ENCODE measurements around the gene GNAQ. TPM values are rescaled to one million over a fixed set of nuclear protein-coding genes. Genes with fewer than 3 reads are reported as not detected.

The GNAQ gene
- total RNA-seq, 1 experiment from 2014 or later: 38.2 TPM

GRCh38 chr9:77975036-77975435 is 56.6 kb downstream of the GNAQ start:
- Mint-ChIP-seq H3K4me3 (ENCODE audit: unreplicated experiment) (no peak overlapping the region), H3K27me3 (ENCODE audit: insufficient read depth, unreplicated experiment) (no peaks in the 10 kb centered on the region), H3K9me3 (ENCODE audit: unreplicated experiment) (no peaks in the 10 kb centered on the region), H3K27ac (ENCODE audit: low read depth, unreplicated experiment) (no peak overlapping the region), H3K36me3 (ENCODE audit: insufficient read depth, unreplicated experiment) (peaks cover 6% of the 10 kb centered on the region), H3K4me1 (ENCODE audit: insufficient read depth, unreplicated experiment) (peaks cover 17% of the 10 kb centered on the region)
- BruUV-seq (replicated peaks): no TSS peak
- no peak for DNase-seq (ENCODE audit: unreplicated experiment)
- POLR2A ChIA-PET: interaction anchor here (3.9 kb wide), 1 partner anchor 57 kb away, joined by 19 read pairs; the partner anchor contains the start of gene GNAQ
- TF ChIP-seq, protein P1, sequence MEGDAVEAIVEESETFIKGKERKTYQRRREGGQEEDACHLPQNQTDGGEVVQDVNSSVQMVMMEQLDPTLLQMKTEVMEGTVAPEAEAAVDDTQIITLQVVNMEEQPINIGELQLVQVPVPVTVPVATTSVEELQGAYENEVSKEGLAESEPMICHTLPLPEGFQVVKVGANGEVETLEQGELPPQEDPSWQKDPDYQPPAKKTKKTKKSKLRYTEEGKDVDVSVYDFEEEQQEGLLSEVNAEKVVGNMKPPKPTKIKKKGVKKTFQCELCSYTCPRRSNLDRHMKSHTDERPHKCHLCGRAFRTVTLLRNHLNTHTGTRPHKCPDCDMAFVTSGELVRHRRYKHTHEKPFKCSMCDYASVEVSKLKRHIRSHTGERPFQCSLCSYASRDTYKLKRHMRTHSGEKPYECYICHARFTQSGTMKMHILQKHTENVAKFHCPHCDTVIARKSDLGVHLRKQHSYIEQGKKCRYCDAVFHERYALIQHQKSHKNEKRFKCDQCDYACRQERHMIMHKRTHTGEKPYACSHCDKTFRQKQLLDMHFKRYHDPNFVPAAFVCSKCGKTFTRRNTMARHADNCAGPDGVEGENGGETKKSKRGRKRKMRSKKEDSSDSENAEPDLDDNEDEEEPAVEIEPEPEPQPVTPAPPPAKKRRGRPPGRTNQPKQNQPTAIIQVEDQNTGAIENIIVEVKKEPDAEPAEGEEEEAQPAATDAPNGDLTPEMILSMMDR (IDR thresholded peaks at IDR 0.05; ENCODE audit: unreplicated experiment): no peak
- intact Hi-C loops (cut with micrococcal nuclease): loop anchor here (10.0 kb wide), 1 partner anchor 260 kb away; the partner anchor contains the start of gene CEP78
- CTCF ChIA-PET: interaction anchor here (0.6 to 6.6 kb wide), 7 partner anchors 15 to 395 kb away, joined by 3 to 64 read pairs (median 3); no protein-coding TSS in a partner anchor

DNA sequence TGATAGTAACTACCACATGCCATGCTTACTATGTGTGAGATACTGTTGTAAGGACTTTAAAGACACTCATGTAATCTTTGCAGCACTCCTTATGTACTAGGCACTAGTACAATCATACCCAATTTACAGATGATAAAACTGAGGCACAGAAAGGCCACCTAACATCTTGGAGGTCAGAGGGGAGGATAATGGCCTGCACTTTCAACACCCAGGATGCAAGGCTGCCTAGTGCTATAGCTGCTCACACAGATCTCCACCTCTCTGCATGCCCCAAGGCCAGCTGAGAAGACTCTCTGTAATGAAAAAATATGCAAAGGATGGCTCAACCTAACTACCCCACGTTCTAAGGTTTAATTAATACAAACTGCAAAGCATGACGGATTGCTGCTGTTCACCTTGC is 57.2 kb downstream of the GNAQ start:
- no TSS peak for BruUV-seq (replicated peaks)
- H3K4me1 Mint-ChIP-seq (ENCODE audit: insufficient read depth, unreplicated experiment): peaks cover 17% of the 10 kb centered on the region
- no peaks in the 10 kb centered on the region for H3K9me3 Mint-ChIP-seq (ENCODE audit: unreplicated experiment)
- H3K4me3 Mint-ChIP-seq (ENCODE audit: unreplicated experiment): no peak overlapping the region
- peaks cover 6% of the 10 kb centered on the region for H3K36me3 Mint-ChIP-seq (ENCODE audit: insufficient read depth, unreplicated experiment)
- DNase-seq (ENCODE audit: unreplicated experiment): no peak
- H3K27ac Mint-ChIP-seq (ENCODE audit: low read depth, unreplicated experiment): no peak overlapping the region
- CTCF ChIA-PET: interaction anchor here (0.6 to 6.6 kb wide), 6 partner anchors 12 to 239 kb away, joined by 3 to 64 read pairs (median 4); no protein-coding TSS in a partner anchor
- intact Hi-C loops (cut with micrococcal nuclease): loop anchor here (10.0 kb wide), 1 partner anchor 260 kb away; the partner anchor contains the start of gene CEP78
- POLR2A ChIA-PET: interaction anchor here (1.2 kb wide), 1 partner anchor 17 kb away, joined by 4 read pairs; no protein-coding TSS in a partner anchor
- TF ChIP-seq, protein P1 (IDR thresholded peaks at IDR 0.05; ENCODE audit: unreplicated experiment): no peak
- H3K27me3 Mint-ChIP-seq (ENCODE audit: insufficient read depth, unreplicated experiment): no peaks in the 10 kb centered on the region

GRCh38 chr9:77969083-77969482 is 62.5 kb downstream of the GNAQ start:
- intact Hi-C loops (cut with micrococcal nuclease): no loop called here
- no peaks in the 10 kb centered on the region for H3K27me3 Mint-ChIP-seq (ENCODE audit: insufficient read depth, unreplicated experiment)
- CTCF ChIA-PET: interaction anchor here (0.6 kb wide), 1 partner anchor 400 kb away, joined by 3 read pairs; no protein-coding TSS in a partner anchor

DNA sequence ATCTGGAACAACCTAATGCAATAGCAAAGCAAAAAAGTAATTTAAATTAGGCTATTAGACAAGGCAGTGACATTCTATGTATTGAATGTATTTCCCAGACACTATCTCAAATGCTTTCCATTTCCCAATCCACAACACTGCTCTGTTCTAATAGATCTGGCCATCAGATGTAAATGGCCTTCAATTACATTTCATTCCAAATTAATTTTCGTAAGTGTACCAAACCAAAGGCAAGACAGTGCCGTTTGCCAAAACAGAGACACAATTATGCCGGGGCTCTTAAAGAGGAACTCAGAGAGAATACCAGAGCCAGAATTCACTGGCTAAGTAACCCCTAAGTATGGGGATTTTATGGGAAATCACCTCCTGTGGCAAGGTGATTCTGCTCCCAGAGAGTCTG is 63.1 kb downstream of the GNAQ start:
- CTCF ChIA-PET: no interaction called here
- no TSS peak for BruUV-seq (replicated peaks)
- DNase-seq (ENCODE audit: unreplicated experiment): no peak
- intact Hi-C loops (cut with micrococcal nuclease): no loop called here
- TF ChIP-seq, protein P1 (IDR thresholded peaks at IDR 0.05; ENCODE audit: unreplicated experiment): no peak
- H3K36me3 Mint-ChIP-seq (ENCODE audit: insufficient read depth, unreplicated experiment): peaks cover 6% of the 10 kb centered on the region
- no peak overlapping the region for H3K4me3 Mint-ChIP-seq (ENCODE audit: unreplicated experiment)
- peaks cover 7% of the 10 kb centered on the region for H3K4me1 Mint-ChIP-seq (ENCODE audit: insufficient read depth, unreplicated experiment)
- no peak overlapping the region for H3K27ac Mint-ChIP-seq (ENCODE audit: low read depth, unreplicated experiment)
- H3K9me3 Mint-ChIP-seq (ENCODE audit: unreplicated experiment): no peaks in the 10 kb centered on the region
- H3K27me3 Mint-ChIP-seq (ENCODE audit: insufficient read depth, unreplicated experiment): no peaks in the 10 kb centered on the region
- POLR2A ChIA-PET: interaction anchor here (1.9 kb wide), 1 partner anchor 11 kb away, joined by 5 read pairs; no protein-coding TSS in a partner anchor

More at GRCh38 chr9:77969083-77969482, 62.5 kb downstream of the GNAQ start:
- BruUV-seq (replicated peaks): no TSS peak
- Mint-ChIP-seq H3K27ac (ENCODE audit: low read depth, unreplicated experiment) (no peak overlapping the region), H3K4me3 (ENCODE audit: unreplicated experiment) (no peak overlapping the region), H3K9me3 (ENCODE audit: unreplicated experiment) (no peaks in the 10 kb centered on the region), H3K36me3 (ENCODE audit: insufficient read depth, unreplicated experiment) (peaks cover 6% of the 10 kb centered on the region), H3K4me1 (ENCODE audit: insufficient read depth, unreplicated experiment) (peaks cover 7% of the 10 kb centered on the region)
- TF ChIP-seq, protein P1 (IDR thresholded peaks at IDR 0.05; ENCODE audit: unreplicated experiment): no peak
- DNase-seq (ENCODE audit: unreplicated experiment): no peak
- POLR2A ChIA-PET: interaction anchor here (0.7 to 1.9 kb wide), 2 partner anchors 11 to 644 kb away, joined by 3 to 5 read pairs; no protein-coding TSS in a partner anchor

All from MCF 10A (cell line).